ENCODE measurements around the gene PIP4P1. TPM values are rescaled to one million over a fixed set of nuclear protein-coding genes. Genes with fewer than 3 reads are reported as not detected.
A peak's percentile ranks its signal among the peaks of the same experiment; 100 is the strongest.

The PIP4P1 gene
- total and polyA plus RNA-seq, 2 of the 13 experiments (the other 11 are each of a cell fraction or from before 2014, with no cell fraction given), result 33.4 to 47.0 TPM

DNA sequence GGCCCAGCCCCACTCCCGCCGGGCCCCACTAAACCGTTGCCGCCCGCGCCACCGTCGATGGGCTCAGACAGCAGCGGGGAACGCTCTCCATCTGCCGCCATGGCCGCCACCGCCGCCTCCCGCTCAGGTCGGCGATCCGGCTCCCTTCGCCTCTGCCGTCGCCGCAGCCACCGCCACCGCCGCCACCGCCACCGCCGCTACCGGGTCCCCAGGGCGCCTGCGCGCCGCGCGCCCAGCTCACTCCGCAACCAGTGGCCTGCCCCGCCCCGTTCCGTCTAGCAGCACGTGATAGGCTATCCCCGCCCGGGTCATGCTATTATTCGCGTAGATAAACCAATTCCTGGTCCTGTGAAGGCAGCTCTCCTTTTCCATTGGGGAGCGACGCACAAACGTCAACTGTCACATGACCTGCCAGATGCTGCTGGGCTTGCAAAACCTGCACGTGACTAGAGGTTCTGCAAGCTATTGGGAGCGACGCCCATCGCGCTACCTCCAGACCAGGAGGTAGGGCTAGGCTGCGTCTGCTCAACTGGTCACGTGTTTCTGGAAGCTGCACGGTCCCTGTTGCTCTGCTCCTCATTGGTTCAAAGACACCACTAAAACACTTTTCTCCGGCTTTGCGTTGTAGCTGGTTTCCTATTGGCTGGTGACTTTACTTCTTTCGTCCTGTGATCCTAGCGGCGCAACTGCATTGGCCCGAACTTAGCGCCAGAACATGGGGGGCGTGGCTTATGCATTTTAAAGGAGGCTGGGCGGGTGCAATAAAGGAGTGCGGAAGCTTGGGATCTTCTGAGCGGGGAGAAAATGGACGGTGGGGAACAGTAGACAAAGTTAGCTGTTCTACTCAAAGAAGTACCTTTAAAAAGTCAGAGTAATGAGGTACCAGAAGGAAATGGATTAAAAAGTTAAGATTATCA lies at the start of gene PIP4P1 (continued):
- TF ChIP-seq ZNF430 (CRISPR knock-in tag; IDR thresholded peaks at IDR 0.05), result peak; percentile 60; the same call in 1 of the 2 replicates
- TF ChIP-seq ZNF326 (CRISPR knock-in tag; IDR thresholded peaks at IDR 0.05; ENCODE audit: borderline replicate concordance), result no peak
- TF ChIP-seq POLR2A (IDR thresholded peaks at IDR 0.05; ENCODE audit: insufficient read depth in 1 of 2, low read depth in 2 of 2, low read length in 2 of 2), result peak; percentile 85 to 92
- TF ChIP-seq ZNF256 (CRISPR knock-in tag; conservative IDR thresholded peaks at IDR 0.05), result peak; percentile 65; the same call in 1 of the 2 replicates
- TF ChIP-seq ZNF30 (CRISPR knock-in tag; IDR thresholded peaks at IDR 0.05), result no peak
- TF ChIP-seq SATB2 (CRISPR knock-in tag; IDR thresholded peaks at IDR 0.05), result no peak
- TF ChIP-seq GZF1 (CRISPR knock-in tag; IDR thresholded peaks at IDR 0.05), result peak; percentile 46; the same call in 1 of the 2 replicates
- TF ChIP-seq KLF11 (CRISPR knock-in tag; IDR thresholded peaks at IDR 0.05), result peak; percentile 99
- TF ChIP-seq, protein P1, sequence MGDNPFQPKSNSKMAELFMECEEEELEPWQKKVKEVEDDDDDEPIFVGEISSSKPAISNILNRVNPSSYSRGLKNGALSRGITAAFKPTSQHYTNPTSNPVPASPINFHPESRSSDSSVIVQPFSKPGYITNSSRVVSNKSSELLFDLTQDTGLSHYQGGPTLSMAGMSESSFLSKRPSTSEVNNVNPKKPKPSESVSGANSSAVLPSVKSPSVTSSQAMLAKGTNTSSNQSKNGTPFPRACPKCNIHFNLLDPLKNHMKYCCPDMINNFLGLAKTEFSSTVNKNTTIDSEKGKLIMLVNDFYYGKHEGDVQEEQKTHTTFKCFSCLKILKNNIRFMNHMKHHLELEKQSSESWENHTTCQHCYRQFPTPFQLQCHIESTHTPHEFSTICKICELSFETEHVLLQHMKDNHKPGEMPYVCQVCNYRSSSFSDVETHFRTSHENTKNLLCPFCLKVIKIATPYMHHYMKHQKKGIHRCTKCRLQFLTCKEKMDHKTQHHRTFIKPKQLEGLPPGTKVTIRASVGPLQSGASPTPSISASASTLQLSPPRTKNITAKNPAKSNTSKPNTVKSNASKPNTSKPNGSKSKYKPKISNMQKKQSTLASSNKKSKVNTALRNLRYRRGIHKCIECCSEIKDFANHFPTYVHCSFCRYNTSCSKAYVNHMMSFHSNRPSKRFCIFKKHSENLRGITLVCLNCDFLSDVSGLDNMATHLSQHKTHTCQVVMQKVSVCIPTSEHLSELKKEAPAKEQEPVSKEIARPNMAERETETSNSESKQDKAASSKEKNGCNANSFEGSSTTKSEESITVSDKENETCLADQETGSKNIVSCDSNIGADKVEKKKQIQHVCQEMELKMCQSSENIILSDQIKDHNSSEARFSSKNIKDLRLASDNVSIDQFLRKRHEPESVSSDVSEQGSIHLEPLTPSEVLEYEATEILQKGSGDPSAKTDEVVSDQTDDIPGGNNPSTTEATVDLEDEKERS (CRISPR knock-in tag; IDR thresholded peaks at IDR 0.05), result no peak; the same call in 1 of the 2 replicates
- TF ChIP-seq, protein P2, sequence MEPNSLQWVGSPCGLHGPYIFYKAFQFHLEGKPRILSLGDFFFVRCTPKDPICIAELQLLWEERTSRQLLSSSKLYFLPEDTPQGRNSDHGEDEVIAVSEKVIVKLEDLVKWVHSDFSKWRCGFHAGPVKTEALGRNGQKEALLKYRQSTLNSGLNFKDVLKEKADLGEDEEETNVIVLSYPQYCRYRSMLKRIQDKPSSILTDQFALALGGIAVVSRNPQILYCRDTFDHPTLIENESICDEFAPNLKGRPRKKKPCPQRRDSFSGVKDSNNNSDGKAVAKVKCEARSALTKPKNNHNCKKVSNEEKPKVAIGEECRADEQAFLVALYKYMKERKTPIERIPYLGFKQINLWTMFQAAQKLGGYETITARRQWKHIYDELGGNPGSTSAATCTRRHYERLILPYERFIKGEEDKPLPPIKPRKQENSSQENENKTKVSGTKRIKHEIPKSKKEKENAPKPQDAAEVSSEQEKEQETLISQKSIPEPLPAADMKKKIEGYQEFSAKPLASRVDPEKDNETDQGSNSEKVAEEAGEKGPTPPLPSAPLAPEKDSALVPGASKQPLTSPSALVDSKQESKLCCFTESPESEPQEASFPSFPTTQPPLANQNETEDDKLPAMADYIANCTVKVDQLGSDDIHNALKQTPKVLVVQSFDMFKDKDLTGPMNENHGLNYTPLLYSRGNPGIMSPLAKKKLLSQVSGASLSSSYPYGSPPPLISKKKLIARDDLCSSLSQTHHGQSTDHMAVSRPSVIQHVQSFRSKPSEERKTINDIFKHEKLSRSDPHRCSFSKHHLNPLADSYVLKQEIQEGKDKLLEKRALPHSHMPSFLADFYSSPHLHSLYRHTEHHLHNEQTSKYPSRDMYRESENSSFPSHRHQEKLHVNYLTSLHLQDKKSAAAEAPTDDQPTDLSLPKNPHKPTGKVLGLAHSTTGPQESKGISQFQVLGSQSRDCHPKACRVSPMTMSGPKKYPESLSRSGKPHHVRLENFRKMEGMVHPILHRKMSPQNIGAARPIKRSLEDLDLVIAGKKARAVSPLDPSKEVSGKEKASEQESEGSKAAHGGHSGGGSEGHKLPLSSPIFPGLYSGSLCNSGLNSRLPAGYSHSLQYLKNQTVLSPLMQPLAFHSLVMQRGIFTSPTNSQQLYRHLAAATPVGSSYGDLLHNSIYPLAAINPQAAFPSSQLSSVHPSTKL (CRISPR knock-in tag; IDR thresholded peaks at IDR 0.05), result peak; percentile 88
- peak; percentile 45; the same call in 1 of the 2 replicates for TF ChIP-seq HHEX (CRISPR knock-in tag; IDR thresholded peaks at IDR 0.05)
- no peak for TF ChIP-seq KDM6A (CRISPR knock-in tag; IDR thresholded peaks at IDR 0.05; ENCODE audit: low read depth)
- TF ChIP-seq, protein P3, sequence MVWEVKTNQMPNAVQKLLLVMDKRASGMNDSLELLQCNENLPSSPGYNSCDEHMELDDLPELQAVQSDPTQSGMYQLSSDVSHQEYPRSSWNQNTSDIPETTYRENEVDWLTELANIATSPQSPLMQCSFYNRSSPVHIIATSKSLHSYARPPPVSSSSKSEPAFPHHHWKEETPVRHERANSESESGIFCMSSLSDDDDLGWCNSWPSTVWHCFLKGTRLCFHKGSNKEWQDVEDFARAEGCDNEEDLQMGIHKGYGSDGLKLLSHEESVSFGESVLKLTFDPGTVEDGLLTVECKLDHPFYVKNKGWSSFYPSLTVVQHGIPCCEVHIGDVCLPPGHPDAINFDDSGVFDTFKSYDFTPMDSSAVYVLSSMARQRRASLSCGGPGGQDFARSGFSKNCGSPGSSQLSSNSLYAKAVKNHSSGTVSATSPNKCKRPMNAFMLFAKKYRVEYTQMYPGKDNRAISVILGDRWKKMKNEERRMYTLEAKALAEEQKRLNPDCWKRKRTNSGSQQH (CRISPR knock-in tag; IDR thresholded peaks at IDR 0.05; ENCODE audit: low read depth), result 0 out of 2 replicates have a peak, but pooled peaks have one; percentile 30
- 0 out of 2 replicates have a peak, but pooled peaks have one; percentile 79 for TF ChIP-seq ZNF205 (CRISPR knock-in tag; IDR thresholded peaks at IDR 0.05)
- peak; percentile 77 for TF ChIP-seq CBFB (CRISPR knock-in tag; IDR thresholded peaks at IDR 0.05)
- peak in 1 of 2 experiments; percentile 99; a peak in 2 of 4 replicates for TF ChIP-seq KLF16 (CRISPR knock-in tag; IDR thresholded peaks at IDR 0.05)
- TF ChIP-seq, protein P4, sequence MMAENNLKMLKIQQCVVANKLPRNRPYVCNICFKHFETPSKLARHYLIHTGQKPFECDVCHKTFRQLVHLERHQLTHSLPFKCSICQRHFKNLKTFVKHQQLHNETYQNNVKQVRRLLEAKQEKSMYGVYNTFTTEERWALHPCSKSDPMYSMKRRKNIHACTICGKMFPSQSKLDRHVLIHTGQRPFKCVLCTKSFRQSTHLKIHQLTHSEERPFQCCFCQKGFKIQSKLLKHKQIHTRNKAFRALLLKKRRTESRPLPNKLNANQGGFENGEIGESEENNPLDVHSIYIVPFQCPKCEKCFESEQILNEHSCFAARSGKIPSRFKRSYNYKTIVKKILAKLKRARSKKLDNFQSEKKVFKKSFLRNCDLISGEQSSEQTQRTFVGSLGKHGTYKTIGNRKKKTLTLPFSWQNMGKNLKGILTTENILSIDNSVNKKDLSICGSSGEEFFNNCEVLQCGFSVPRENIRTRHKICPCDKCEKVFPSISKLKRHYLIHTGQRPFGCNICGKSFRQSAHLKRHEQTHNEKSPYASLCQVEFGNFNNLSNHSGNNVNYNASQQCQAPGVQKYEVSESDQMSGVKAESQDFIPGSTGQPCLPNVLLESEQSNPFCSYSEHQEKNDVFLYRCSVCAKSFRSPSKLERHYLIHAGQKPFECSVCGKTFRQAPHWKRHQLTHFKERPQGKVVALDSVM (CRISPR knock-in tag; IDR thresholded peaks at IDR 0.05), result peak; percentile 51; the same call in 1 of the 2 replicates
- peak; percentile 93 for TF ChIP-seq HDAC2 (CRISPR knock-in tag; IDR thresholded peaks at IDR 0.05)
